HG02938 (cell line): Measurements from ENCODE around the gene BANF2.
"Not testable (repeated sequence)": the region's sequence is repeated elsewhere in the genome, so short reads cannot be mapped to it uniquely, and the experiment has no call there.

Source experiments
- ATAC-seq: cut with Tn5 transposase; IDR thresholded peaks from one replicate; pipeline ENCODE4 v1.9.1; 2021; ENCODE audit warnings: mild to moderate bottlenecking, moderate library complexity; ENCODE audit not compliant: unreplicated experiment

BANF2 gene

GRCh38 chr20:17682103-17682888 is 17.5 kb upstream of the BANF2 start, which contains the start of gene RRBP1:
TSS of gene RRBP1 (minus strand) at chr20:17682242. CDS start at chr20:17660507, 21,735 bp downstream.
- peak; percentile 81 for ATAC-seq

GRCh38 chr20:17682889-17683198 is 16.9 kb upstream of the BANF2 start:
- no peak for ATAC-seq

- no peak for ATAC-seq
Observed at GRCh38 chr20:17683218-17684076, 16.3 kb upstream of the BANF2 start.

- ATAC-seq: no peak
Observed at GRCh38 chr20:17684077-17684888, 15.5 kb upstream of the BANF2 start.

- no peak for ATAC-seq
Observed at GRCh38 chr20:17685168-17685567, 14.6 kb upstream of the BANF2 start.

GRCh38 chr20:17687800-17688199 is 12.0 kb upstream of the BANF2 start:
- no peak for ATAC-seq

GRCh38 chr20:17688965-17689364 is 10.8 kb upstream of the BANF2 start:
- ATAC-seq: no peak

- ATAC-seq: no peak
Observed at GRCh38 chr20:17690144-17690543, 9.6 kb upstream of the BANF2 start.

- no peak for ATAC-seq
Observed at GRCh38 chr20:17691758-17692157, 8.0 kb upstream of the BANF2 start.

- no peak for ATAC-seq
Observed at GRCh38 chr20:17693444-17694001, 6.2 kb upstream of the BANF2 start.

GRCh38 chr20:17694767-17695166 is 5.0 kb upstream of the BANF2 start:
- ATAC-seq: no peak

GRCh38 chr20:17696287-17696686 is 3.5 kb upstream of the BANF2 start:
- ATAC-seq: no peak

GRCh38 chr20:17697171-17697570 is 2.6 kb upstream of the BANF2 start:
- no peak for ATAC-seq

- no peak for ATAC-seq
Observed at GRCh38 chr20:17698384-17698783, 1.4 kb upstream of the BANF2 start.

GRCh38 chr20:17700637-17701036 is 871 bp downstream of the BANF2 start:
- no peak for ATAC-seq

- no peak for ATAC-seq
Observed at GRCh38 chr20:17701826-17702225, 2.1 kb downstream of the BANF2 start.

- no peak for ATAC-seq
Observed at GRCh38 chr20:17704589-17705317, 5.0 kb downstream of the BANF2 start.

GRCh38 chr20:17705916-17706315 is 6.2 kb downstream of the BANF2 start:
- ATAC-seq: no peak

GRCh38 chr20:17706632-17707031 is 6.9 kb downstream of the BANF2 start:
- no peak for ATAC-seq

- ATAC-seq: not testable (repeated sequence)
Observed at GRCh38 chr20:17707951-17708350, 8.2 kb downstream of the BANF2 start.
